HepG2 (cell line): ENCODE data around the gene TTPAL. TPM values are rescaled to one million over a fixed set of nuclear protein-coding genes. Genes with fewer than 3 reads are reported as not detected.

ENCODE experiments used
- ATAC-seq: fragments of 200-7000 bp; cut with Tn5 transposase; 3 replicates; pipeline ENCODE4 v1.9.1; 2020; ENCODE audit warnings: mild to moderate bottlenecking, moderate library complexity
- BruUV-seq: library from RNA; stranded (reverse); fragments of 400-500 nt; replicated peaks from 2 replicates; lab custom pipeline; 2021; lab: Mats Ljungman, UMichigan
- CTCF ChIA-PET: fragments of 300-600 bp; formaldehyde crosslinking; extraction: SDS; loops from one replicate; lab custom pipeline; 2021; ENCODE audit warnings: low total read pairs, inconsistent platforms, low intra/inter-chr PET ratio; lab: Yijun Ruan, JAX
- POLR2A ChIA-PET: fragments of 350-600 bp; sonication (Branson Sonifier 250); formaldehyde crosslinking; loops from one replicate; lab custom pipeline; 2020; ENCODE audit warnings: antibody characterized with exemption, inconsistent platforms; lab: Yijun Ruan, JAX
- DNase-seq: peaks from one replicate; pipeline ENCODE4 v3.0.0-alpha.2; 2015; ENCODE audit warnings: low spot score
- FAIRE-seq: peaks from 3 replicates; lab custom pipeline; 2011; peaks lifted over from hg19 to GRCh38; lab: Jason Lieb, UNC
- H2AFZ ChIP-seq: one replicate; pipeline ENCODE4 v1.6.1; 2011; ENCODE audit warnings: low read length, inconsistent platforms
- H3K27ac ChIP-seq: fragments of 300-600 bp; 3 replicates; pipeline ENCODE4 v1.8.0; 2011; ENCODE audit warnings: mixed run types, mild to moderate bottlenecking, mixed read lengths, low read length, inconsistent platforms; ENCODE audit not compliant: insufficient read depth; ENCODE audit errors: extremely low read length
- H3K27me3 ChIP-seq, 2 experiments: fragments of 200-600 bp in 1 of 2; 2 replicates in 1 of 2; 3 replicates in 1 of 2; pipeline versions ENCODE4 v1.6.0 to v1.8.0; 2011; ENCODE audit warnings: low read length in 2 of 2, mild to moderate bottlenecking in 2 of 2, moderate library complexity in 2 of 2, inconsistent platforms in 1 of 2; ENCODE audit not compliant: insufficient read depth in 2 of 2, control insufficient read depth in 1 of 2
- H3K36me3 ChIP-seq, 2 experiments: fragments of 200-600 bp in 1 of 2; replicated peaks in 1 of 2; 2 replicates in 1 of 2; 3 replicates in 1 of 2; pipeline versions ENCODE4 v1.5.1 to v1.8.0; 2011; ENCODE audit warnings: low read length in 2 of 2, inconsistent platforms in 1 of 2; ENCODE audit not compliant: insufficient read depth in 2 of 2, control insufficient read depth in 1 of 2
- H3K4me1 ChIP-seq: 2 replicates; pipeline ENCODE4 v1.5.1; 2012; ENCODE audit warnings: low read length, inconsistent platforms; ENCODE audit not compliant: insufficient read depth
- H3K4me2 ChIP-seq: 2 replicates; pipeline ENCODE4 v1.6.0; 2011; ENCODE audit warnings: low read depth, low read length, inconsistent platforms
- H3K4me3 ChIP-seq, 3 experiments: fragments of 200-600 bp in 1 of 3; sonication (generic), shearing (Covaris generic) in 1 of 3; replicated peaks in 1 of 3; 2 replicates each; pipeline ENCODE4 v1.5.1; 2011 to 2016; ENCODE audit warnings: low read length in 3 of 3, inconsistent platforms in 2 of 3, low read depth in 2 of 3, mild to moderate bottlenecking in 2 of 3, control low read depth in 1 of 3, mixed read lengths in 1 of 3; ENCODE audit not compliant: insufficient read depth in 1 of 3
- H3K79me2 ChIP-seq: one replicate; pipeline ENCODE4 v1.6.1; 2011; ENCODE audit warnings: low read length, inconsistent platforms; ENCODE audit not compliant: insufficient read depth
- H3K9ac ChIP-seq: 2 replicates; pipeline ENCODE4 v1.6.0; 2011; ENCODE audit warnings: mild to moderate bottlenecking, low read depth, low read length, inconsistent platforms; ENCODE audit not compliant: insufficient read depth
- H3K9me3 ChIP-seq: 2 replicates; pipeline ENCODE4 v1.5.1; 2012; ENCODE audit warnings: mild to moderate bottlenecking, low read length
- H4K20me1 ChIP-seq: 2 replicates; pipeline ENCODE4 v1.6.0; 2011; ENCODE audit warnings: inconsistent platforms, mild to moderate bottlenecking, low read length, moderate library complexity; ENCODE audit not compliant: insufficient read depth
- ATF1 ChIP-seq: IDR thresholded peaks from 2 replicates; pipeline ENCODE4 v1.6.1; 2016; ENCODE audit warnings: mild to moderate bottlenecking, control low read depth
- FOSL2 ChIP-seq: sonication (generic); formaldehyde crosslinking; IDR thresholded peaks from 2 replicates; pipeline ENCODE4 v1.4.0; 2020; ENCODE audit warnings: missing genetic modification reagents
- FOXK2 ChIP-seq: fragments of 450-650 bp; IDR thresholded peaks from 2 replicates; pipeline ENCODE4 v1.6.1; 2016
- GATAD2A ChIP-seq: IDR thresholded peaks from 2 replicates; pipeline ENCODE4 v1.6.1; 2016
- KLF13 ChIP-seq: sonication (generic); formaldehyde crosslinking; IDR thresholded peaks from 2 replicates; pipeline ENCODE4 v1.4.0; 2020; ENCODE audit warnings: mild to moderate bottlenecking, missing genetic modification reagents
- NFKBIZ ChIP-seq: IDR thresholded peaks from 2 replicates; pipeline ENCODE4 v1.6.1; 2018; ENCODE audit warnings: missing genetic modification reagents, missing compliant biosample characterization
- PAF1 ChIP-seq: IDR thresholded peaks from 2 replicates; pipeline ENCODE4 v1.6.1; 2016; ENCODE audit warnings: missing genetic modification reagents, missing compliant biosample characterization
- UBTF ChIP-seq: sonication (generic); formaldehyde crosslinking; IDR thresholded peaks from 2 replicates; pipeline ENCODE4 v1.4.0; 2020; ENCODE audit warnings: mild to moderate bottlenecking, missing genetic modification reagents
- WIZ ChIP-seq: sonication (generic); formaldehyde crosslinking; IDR thresholded peaks from 2 replicates; pipeline ENCODE4 v1.5.1; 2020; ENCODE audit warnings: mild to moderate bottlenecking, missing genetic modification reagents
- ZKSCAN8 ChIP-seq: IDR thresholded peaks from 2 replicates; pipeline ENCODE4 v1.6.1; 2016; ENCODE audit warnings: borderline replicate concordance, missing genetic modification reagents, missing compliant biosample characterization
- ZMYM3 ChIP-seq: sonication (generic); formaldehyde crosslinking; IDR thresholded peaks from 2 replicates; pipeline ENCODE4 v1.5.1; 2020; ENCODE audit warnings: mild to moderate bottlenecking, missing genetic modification reagents
- ZNF224 ChIP-seq: sonication (generic); formaldehyde crosslinking; IDR thresholded peaks from 2 replicates; pipeline ENCODE4 v1.5.0; 2020; ENCODE audit warnings: mild to moderate bottlenecking, missing genetic modification reagents
- ZNF232 ChIP-seq: sonication (generic); formaldehyde crosslinking; IDR thresholded peaks from 2 replicates; pipeline ENCODE4 v1.4.0; 2020; ENCODE audit warnings: missing genetic modification reagents, borderline replicate concordance
- ZNF367 ChIP-seq: sonication (generic); formaldehyde crosslinking; IDR thresholded peaks from 2 replicates; pipeline ENCODE4 v1.4.0; 2020; ENCODE audit warnings: missing genetic modification reagents, borderline replicate concordance
- ZNF841 ChIP-seq: sonication (generic); formaldehyde crosslinking; IDR thresholded peaks from 2 replicates; pipeline ENCODE4 v1.8.1; 2023; ENCODE audit warnings: missing genetic modification reagents, borderline replicate concordance
- WGBS: methylation state at CpG from one replicate; pipeline ENCODE4 v1.1.6; 2017; ENCODE audit warnings: low lambda C conversion rate; 5-methylcytosine and 5-hydroxymethylcytosine counted together
- in situ Hi-C: cut with HindIII; loops from 2 replicates; pipeline ENCODE4 v1.10.0; 2017; ENCODE audit warnings: low pct_unique_long_range_greater_than_20kb; ENCODE audit not compliant: extremely low pct_ligation_motif_present
- intact Hi-C: fragments of 100-400 bp; cut with micrococcal nuclease; formaldehyde crosslinking; loops from one replicate; pipeline ENCODE4 v1.10.0; 2022; ENCODE audit not compliant: unreplicated experiment
- polyA plus RNA-seq, 8 experiments: library from polyadenylated mRNA; depleted of rRNA in 3 of 8; stranded (reverse) in 7 of 8; unstranded in 1 of 8; fragments of >200 nt; fragmentation: Illumina TruSeq in 4 of 8; extraction: Trizol in 4 of 8; gene quantifications; 2 replicates each; pipeline versions ENCODE4 v1.2.1 to v1.2.3, GENCODE V29; 2011 to 2016; ENCODE audit warnings: low read depth in 4 of 8, missing spikeins in 1 of 8, mixed read lengths in 1 of 8; ENCODE audit not compliant: insufficient read depth in 1 of 8
- total RNA-seq, 5 experiments: library from RNA; depleted of rRNA; stranded (reverse); fragments of >200 nt; fragmentation: Illumina TruSeq; extraction: Trizol; gene quantifications; 2 replicates each; pipeline ENCODE4 v1.2.3, GENCODE V29; 2016; ENCODE audit warnings: low read depth in 1 of 5
- TF ChIP-seq, protein P1 (sequence below): sonication (generic); formaldehyde crosslinking; IDR thresholded peaks from 2 replicates; pipeline ENCODE4 v1.5.0; 2020; ENCODE audit warnings: missing genetic modification reagents, mild to moderate bottlenecking, borderline replicate concordance

Gene TTPAL
- total and polyA plus RNA-seq, 2 of the 13 experiments (the other 11 are each of a cell fraction or from before 2014, with no cell fraction given) = 4.3 to 18.8 TPM

- intact Hi-C loops = loop anchor here (2.0 kb wide), 3 partner anchors 25 to 41 kb away; no protein-coding TSS in a partner anchor
- no TSS peak for BruUV-seq
- POLR2A ChIA-PET = interaction anchor here (0.6 to 4.9 kb wide), 13 partner anchors 7 to 182 kb away, joined by 3 to 107 read pairs (median 7); no protein-coding TSS in a partner anchor
- Histone ChIP-seq H3K27ac (peak overlapping the region; percentile 33), H2AFZ (peak overlapping the region; percentile 4), H3K36me3 (peaks cover 0 to under 1% of the 10 kb centered on the region in 2 experiments; a peak in 2 of 5 replicates), H3K27me3 (no peaks in the 10 kb centered on the region), H3K9me3 (no peaks in the 10 kb centered on the region), H3K4me2 (peak overlapping the region; percentile 36; the same call in 1 of the 2 replicates), H3K4me1 (peaks cover 89% of the 10 kb centered on the region), H3K4me3 (no peak overlapping the region), H3K79me2 (no peaks in the 10 kb centered on the region), H3K9ac (no peak overlapping the region), H4K20me1 (no peaks in the 10 kb centered on the region)
- WGBS = 73% methylated on average over 12 of the region's 12 CpGs
- CTCF ChIA-PET = no interaction called here
- DNase-seq (peak; percentile 90), FAIRE-seq (peak; percentile 59), ATAC-seq (peak; percentile 1; the same call in 2 of the 3 replicates)
- in situ Hi-C loops = no loop called here
- TF ChIP-seq ZNF224 (CRISPR knock-in tag) (no peak), FOXK2 (no peak), ZMYM3 (no peak; the same call in 1 of the 2 replicates), ZNF232 (CRISPR knock-in tag) (no peak), ZNF367 (CRISPR knock-in tag) (no peak), NFKBIZ (CRISPR knock-in tag) (no peak), ZNF841 (no peak), PAF1 (CRISPR knock-in tag) (no peak), KLF13 (CRISPR knock-in tag) (0 out of 2 replicates have a peak, but pooled peaks have one; percentile 29), UBTF (CRISPR knock-in tag) (no peak), FOSL2 (CRISPR knock-in tag) (0 out of 2 replicates have a peak, but pooled peaks have one; percentile 47), ATF1 (CRISPR knock-in tag) (no peak), GATAD2A (CRISPR knock-in tag) (no peak), WIZ (CRISPR knock-in tag) (no peak), ZKSCAN8 (CRISPR knock-in tag) (no peak)
- TF ChIP-seq, protein P1, sequence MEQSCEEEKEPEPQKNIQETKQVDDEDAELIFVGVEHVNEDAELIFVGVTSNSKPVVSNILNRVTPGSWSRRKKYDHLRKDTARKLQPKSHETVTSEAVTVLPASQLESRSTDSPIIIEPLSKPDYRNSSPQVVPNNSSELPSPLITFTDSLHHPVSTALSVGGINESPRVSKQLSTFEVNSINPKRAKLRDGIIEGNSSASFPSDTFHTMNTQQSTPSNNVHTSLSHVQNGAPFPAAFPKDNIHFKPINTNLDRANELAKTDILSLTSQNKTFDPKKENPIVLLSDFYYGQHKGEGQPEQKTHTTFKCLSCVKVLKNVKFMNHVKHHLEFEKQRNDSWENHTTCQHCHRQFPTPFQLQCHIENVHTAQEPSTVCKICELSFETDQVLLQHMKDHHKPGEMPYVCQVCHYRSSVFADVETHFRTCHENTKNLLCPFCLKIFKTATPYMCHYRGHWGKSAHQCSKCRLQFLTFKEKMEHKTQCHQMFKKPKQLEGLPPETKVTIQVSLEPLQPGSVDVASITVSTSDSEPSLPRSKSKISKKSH (CRISPR knock-in tag) = no peak
Observed at GRCh38 chr20:44435630-44436335, 39.9 kb upstream of the TTPAL start.
